Activated naive CD8-positive, alpha-beta T cell treated with anti-CD3 and anti-CD28 coated beads, Interleukin-2, amount 50 U/mL, for 24 hours (primary cell): ENCODE data around the gene IMMP1L.

ENCODE experiments used
- ATAC-seq: fragments of 150-1000 bp; cut with Tn5 transposase; one replicate; pipeline ENCODE4 v1.10.0; 2021
- DNase-seq: peaks from one replicate; pipeline ENCODE4 v3.0.0; 2021
- H3K27ac Mint-ChIP-seq: one replicate; pipeline ENCODE4 v1.8.0; 2021; ENCODE audit warnings: mild to moderate bottlenecking, mixed read lengths
- H3K27me3 Mint-ChIP-seq: one replicate; pipeline ENCODE4 v1.8.0; 2021; ENCODE audit warnings: mixed read lengths
- H3K36me3 Mint-ChIP-seq: one replicate; pipeline ENCODE4 v1.8.0; 2021; ENCODE audit warnings: low read depth, mixed read lengths
- H3K4me1 Mint-ChIP-seq: one replicate; pipeline ENCODE4 v1.8.0; 2021; ENCODE audit warnings: mixed read lengths
- H3K4me3 Mint-ChIP-seq: one replicate; pipeline ENCODE4 v1.8.0; 2021; ENCODE audit warnings: mild to moderate bottlenecking, moderate library complexity, mixed read lengths
- H3K9me3 Mint-ChIP-seq: one replicate; pipeline ENCODE4 v1.8.0; 2021; ENCODE audit warnings: mixed read lengths

The IMMP1L gene

GRCh38 chr11:31442086-31442485 is 67.3 kb downstream of the IMMP1L start:
- no peaks in the 10 kb centered on the region for H3K27me3 Mint-ChIP-seq

GRCh38 chr11:31441296-31441695 is 68.1 kb downstream of the IMMP1L start:
- Mint-ChIP-seq H3K36me3 (peaks cover 6% of the 10 kb centered on the region), H3K4me1 (peaks cover 17% of the 10 kb centered on the region), H3K27ac (no peak overlapping the region), H3K27me3 (no peaks in the 10 kb centered on the region), H3K9me3 (peaks cover 14% of the 10 kb centered on the region), H3K4me3 (no peak overlapping the region)
- no peak for DNase-seq
- no peak for ATAC-seq

More at GRCh38 chr11:31442086-31442485, 67.3 kb downstream of the IMMP1L start:
- DNase-seq (no peak), ATAC-seq (no peak)
- Mint-ChIP-seq H3K4me1 (peaks cover 13% of the 10 kb centered on the region), H3K36me3 (peaks cover 12% of the 10 kb centered on the region), H3K27ac (no peak overlapping the region), H3K9me3 (peaks cover 15% of the 10 kb centered on the region), H3K4me3 (no peak overlapping the region)

GRCh38 chr11:31437742-31438435 is 71.5 kb downstream of the IMMP1L start:
- H3K36me3 Mint-ChIP-seq, result no peaks in the 10 kb centered on the region
- H3K27ac Mint-ChIP-seq, result peak overlapping the region; percentile 56
- no peaks in the 10 kb centered on the region for H3K27me3 Mint-ChIP-seq
- ATAC-seq (no peak), DNase-seq (no peak)
- H3K9me3 Mint-ChIP-seq, result peaks cover 10% of the 10 kb centered on the region
- peaks cover 17% of the 10 kb centered on the region for H3K4me1 Mint-ChIP-seq
- peak overlapping the region; percentile 3 for H3K4me3 Mint-ChIP-seq

- DNase-seq, result no peak
- peaks cover 5% of the 10 kb centered on the region for H3K9me3 Mint-ChIP-seq
These were observed 75.6 kb downstream of the IMMP1L start for GRCh38 chr11:31433851-31434250.

GRCh38 chr11:31424652-31425051 is 84.8 kb downstream of the IMMP1L start:
- no peak overlapping the region for H3K27ac Mint-ChIP-seq
- H3K4me1 Mint-ChIP-seq, result no peaks in the 10 kb centered on the region
- H3K4me3 Mint-ChIP-seq, result no peak overlapping the region
- ATAC-seq (no peak), DNase-seq (no peak)
- no peaks in the 10 kb centered on the region for H3K27me3 Mint-ChIP-seq
- H3K36me3 Mint-ChIP-seq, result peaks cover 7% of the 10 kb centered on the region
- no peaks in the 10 kb centered on the region for H3K9me3 Mint-ChIP-seq

More at GRCh38 chr11:31433851-31434250, 75.6 kb downstream of the IMMP1L start:
- no peak for ATAC-seq
- Mint-ChIP-seq H3K27ac (no peak overlapping the region), H3K36me3 (peaks cover 11% of the 10 kb centered on the region), H3K27me3 (no peaks in the 10 kb centered on the region), H3K4me3 (no peak overlapping the region), H3K4me1 (peaks cover 17% of the 10 kb centered on the region)

- H3K9me3 Mint-ChIP-seq, result no peaks in the 10 kb centered on the region
- H3K4me3 Mint-ChIP-seq, result no peak overlapping the region
- no peak overlapping the region for H3K27ac Mint-ChIP-seq
- DNase-seq, result no peak
- H3K36me3 Mint-ChIP-seq, result peaks cover 8% of the 10 kb centered on the region
- H3K4me1 Mint-ChIP-seq, result no peaks in the 10 kb centered on the region
- no peak for ATAC-seq
- no peaks in the 10 kb centered on the region for H3K27me3 Mint-ChIP-seq
These were observed 86.7 kb downstream of the IMMP1L start for GRCh38 chr11:31422703-31423102.

GRCh38 chr11:31421820-31422219 is 87.6 kb downstream of the IMMP1L start:
- no peaks in the 10 kb centered on the region for H3K4me1 Mint-ChIP-seq
- peaks cover 8% of the 10 kb centered on the region for H3K36me3 Mint-ChIP-seq

GRCh38 chr11:31419669-31420068 is 89.8 kb downstream of the IMMP1L start:
- Mint-ChIP-seq H3K36me3 (peaks cover 11% of the 10 kb centered on the region), H3K4me3 (no peak overlapping the region)

More at GRCh38 chr11:31421820-31422219, 87.6 kb downstream of the IMMP1L start:
- Mint-ChIP-seq H3K27ac (no peak overlapping the region), H3K4me3 (no peak overlapping the region), H3K27me3 (no peaks in the 10 kb centered on the region), H3K9me3 (no peaks in the 10 kb centered on the region)
- no peak for DNase-seq
- ATAC-seq, result no peak

GRCh38 chr11:31419138-31419537 is 90.3 kb downstream of the IMMP1L start:
- no peaks in the 10 kb centered on the region for H3K27me3 Mint-ChIP-seq
- H3K36me3 Mint-ChIP-seq, result peaks cover 15% of the 10 kb centered on the region
- no peak overlapping the region for H3K4me3 Mint-ChIP-seq
- DNase-seq (no peak), ATAC-seq (no peak)
- no peaks in the 10 kb centered on the region for H3K9me3 Mint-ChIP-seq
- H3K4me1 Mint-ChIP-seq, result no peaks in the 10 kb centered on the region
- no peak overlapping the region for H3K27ac Mint-ChIP-seq

More at GRCh38 chr11:31419669-31420068, 89.8 kb downstream of the IMMP1L start:
- Mint-ChIP-seq H3K27ac (no peak overlapping the region), H3K27me3 (no peaks in the 10 kb centered on the region), H3K9me3 (no peaks in the 10 kb centered on the region), H3K4me1 (no peaks in the 10 kb centered on the region)
- no peak for ATAC-seq
- DNase-seq, result no peak

GRCh38 chr11:31417816-31418215 is 91.6 kb downstream of the IMMP1L start:
- Mint-ChIP-seq H3K27me3 (no peaks in the 10 kb centered on the region), H3K4me3 (no peak overlapping the region), H3K36me3 (peaks cover 17% of the 10 kb centered on the region), H3K27ac (no peak overlapping the region), H3K9me3 (no peaks in the 10 kb centered on the region), H3K4me1 (no peaks in the 10 kb centered on the region)
- DNase-seq, result no peak
- no peak for ATAC-seq

- Mint-ChIP-seq H3K36me3 (peaks cover 17% of the 10 kb centered on the region), H3K27ac (no peak overlapping the region), H3K27me3 (no peaks in the 10 kb centered on the region), H3K4me3 (no peak overlapping the region), H3K9me3 (no peaks in the 10 kb centered on the region), H3K4me1 (no peaks in the 10 kb centered on the region)
- ATAC-seq, result no peak
- no peak for DNase-seq
These were observed 92.1 kb downstream of the IMMP1L start for GRCh38 chr11:31417357-31417756.

GRCh38 chr11:31415435-31415834 is 94.0 kb downstream of the IMMP1L start:
- Mint-ChIP-seq H3K27ac (no peak overlapping the region), H3K4me1 (no peaks in the 10 kb centered on the region), H3K36me3 (peaks cover 25% of the 10 kb centered on the region), H3K9me3 (peaks cover 4% of the 10 kb centered on the region), H3K27me3 (no peaks in the 10 kb centered on the region), H3K4me3 (no peak overlapping the region)
- ATAC-seq, result no peak
- no peak for DNase-seq

GRCh38 chr11:31414338-31414737 is 95.1 kb downstream of the IMMP1L start:
- Mint-ChIP-seq H3K9me3 (peaks cover 4% of the 10 kb centered on the region), H3K27ac (no peak overlapping the region), H3K36me3 (peaks cover 26% of the 10 kb centered on the region), H3K4me3 (no peak overlapping the region), H3K4me1 (no peaks in the 10 kb centered on the region), H3K27me3 (no peaks in the 10 kb centered on the region)
- DNase-seq, result no peak
- no peak for ATAC-seq

- Mint-ChIP-seq H3K9me3 (peaks cover 4% of the 10 kb centered on the region), H3K27ac (no peak overlapping the region), H3K4me3 (no peak overlapping the region), H3K4me1 (peaks cover 5% of the 10 kb centered on the region), H3K36me3 (peaks cover 27% of the 10 kb centered on the region), H3K27me3 (no peaks in the 10 kb centered on the region)
- DNase-seq (no peak), ATAC-seq (no peak)
These were observed 96.5 kb downstream of the IMMP1L start for GRCh38 chr11:31412946-31413345.

- Mint-ChIP-seq H3K27ac (no peak overlapping the region), H3K4me3 (no peak overlapping the region), H3K36me3 (peaks cover 21% of the 10 kb centered on the region), H3K9me3 (peaks cover 4% of the 10 kb centered on the region), H3K4me1 (peaks cover 5% of the 10 kb centered on the region), H3K27me3 (no peaks in the 10 kb centered on the region)
- ATAC-seq (no peak), DNase-seq (no peak)
These were observed 101.2 kb downstream of the IMMP1L start for GRCh38 chr11:31408201-31408600.
